ENCODE measurements around the gene DAB1. TPM values are rescaled to one million over a fixed set of nuclear protein-coding genes. Genes with fewer than 3 reads are reported as not detected.

The DAB1 gene
- polyA plus RNA-seq, 1 donor from 2014 or later: 11.4 TPM

- no peak for TF ChIP-seq EP300 (conservative IDR thresholded peaks at IDR 0.05; ENCODE audit: poor library complexity, severe bottlenecking)
- TF ChIP-seq POLR2AphosphoS5 (IDR thresholded peaks at IDR 0.05): no peak
- TF ChIP-seq SMC3 (conservative IDR thresholded peaks at IDR 0.05; ENCODE audit: poor library complexity): no peak
- TF ChIP-seq EZH2 (IDR thresholded peaks at IDR 0.05; ENCODE audit: borderline replicate concordance, insufficient read depth, low read length, poor library complexity, severe bottlenecking): no peak
- no peak for TF ChIP-seq REST (IDR thresholded peaks at IDR 0.05; ENCODE audit: borderline replicate concordance)
- TF ChIP-seq MXI1 (conservative IDR thresholded peaks at IDR 0.05; ENCODE audit: poor library complexity, severe bottlenecking): no peak
- TF ChIP-seq CTCF (IDR thresholded peaks at IDR 0.05; ENCODE audit: poor library complexity, severe bottlenecking): no peak
- TF ChIP-seq RAD21 (conservative IDR thresholded peaks at IDR 0.05): no peak
- TF ChIP-seq TAF1 (IDR thresholded peaks at IDR 0.05; ENCODE audit: low read depth): no peak
- Histone ChIP-seq H3F3A (ENCODE audit: insufficient read depth, low read length, poor library complexity, severe bottlenecking) (no peaks in the 10 kb centered on the region), H3K4me3 (ENCODE audit: low read length) (no peak overlapping the region), H3K36me3 (ENCODE audit: insufficient read depth, low read length) (no peaks in the 10 kb centered on the region), H3K79me2 (replicated peaks; ENCODE audit: insufficient read depth, low read length) (no peaks in the 10 kb centered on the region), H3K4me2 (ENCODE audit: low read length) (no peak overlapping the region), H3K9me2 (ENCODE audit: insufficient read depth, low read length) (no peaks in the 10 kb centered on the region), H3K9ac (ENCODE audit: low read length) (no peak overlapping the region), H3K27ac (ENCODE audit: low read length) (no peak overlapping the region), H3K27me3 (ENCODE audit: insufficient read depth, low read depth, low read length) (no peaks in the 10 kb centered on the region), H2AFZ (ENCODE audit: low read depth, low read length) (no peak overlapping the region), H3K9me3 (ENCODE audit: low read length) (no peaks in the 10 kb centered on the region), H4K20me1 (ENCODE audit: insufficient read depth) (no peaks in the 10 kb centered on the region)
These were observed 73.2 kb downstream of the DAB1 start for GRCh38 chr1:57350610-57351009.

GRCh38 chr1:57348921-57349320, 74.9 kb downstream of the DAB1 start:
- TF ChIP-seq MXI1 (conservative IDR thresholded peaks at IDR 0.05; ENCODE audit: poor library complexity, severe bottlenecking) (no peak), POLR2AphosphoS5 (IDR thresholded peaks at IDR 0.05) (no peak), EZH2 (IDR thresholded peaks at IDR 0.05; ENCODE audit: borderline replicate concordance, insufficient read depth, low read length, poor library complexity, severe bottlenecking) (no peak), SMC3 (conservative IDR thresholded peaks at IDR 0.05; ENCODE audit: poor library complexity) (no peak), REST (IDR thresholded peaks at IDR 0.05; ENCODE audit: borderline replicate concordance) (no peak), RAD21 (conservative IDR thresholded peaks at IDR 0.05) (no peak), CTCF (IDR thresholded peaks at IDR 0.05; ENCODE audit: poor library complexity, severe bottlenecking) (no peak), TAF1 (IDR thresholded peaks at IDR 0.05; ENCODE audit: low read depth) (no peak), EP300 (conservative IDR thresholded peaks at IDR 0.05; ENCODE audit: poor library complexity, severe bottlenecking) (no peak)
- H3K4me2 ChIP-seq (ENCODE audit: low read length): no peak overlapping the region
- no peak overlapping the region for H3K4me3 ChIP-seq (ENCODE audit: low read length)
- H3K36me3 ChIP-seq (ENCODE audit: insufficient read depth, low read length): no peaks in the 10 kb centered on the region
- no peaks in the 10 kb centered on the region for H4K20me1 ChIP-seq (ENCODE audit: insufficient read depth)
- no peak overlapping the region for H2AFZ ChIP-seq (ENCODE audit: low read depth, low read length)
- no peaks in the 10 kb centered on the region for H3K9me3 ChIP-seq (ENCODE audit: low read length)
- no peaks in the 10 kb centered on the region for H3F3A ChIP-seq (ENCODE audit: insufficient read depth, low read length, poor library complexity, severe bottlenecking)
- no peaks in the 10 kb centered on the region for H3K27me3 ChIP-seq (ENCODE audit: insufficient read depth, low read depth, low read length)
- no peaks in the 10 kb centered on the region for H3K9me2 ChIP-seq (ENCODE audit: insufficient read depth, low read length)
- H3K79me2 ChIP-seq (replicated peaks; ENCODE audit: insufficient read depth, low read length): no peaks in the 10 kb centered on the region
- no peak overlapping the region for H3K27ac ChIP-seq (ENCODE audit: low read length)
- no peak overlapping the region for H3K9ac ChIP-seq (ENCODE audit: low read length)

All from neural cell (in vitro differentiated cells).